Stimulated activated CD4-positive, alpha-beta T cell treated with anti-CD3 and anti-CD28 coated beads, Interleukin-4, amount 100 ng/mL, for 48 hours (primary cell): ENCODE results near the gene UGT1A1.

Source experiments
- DNase-seq, 2 donors: peaks; one replicate each; pipeline ENCODE4 v3.0.0-alpha.2; 2020; ENCODE audit warnings: low read depth in 2 of 2

The UGT1A1 gene

DNA sequence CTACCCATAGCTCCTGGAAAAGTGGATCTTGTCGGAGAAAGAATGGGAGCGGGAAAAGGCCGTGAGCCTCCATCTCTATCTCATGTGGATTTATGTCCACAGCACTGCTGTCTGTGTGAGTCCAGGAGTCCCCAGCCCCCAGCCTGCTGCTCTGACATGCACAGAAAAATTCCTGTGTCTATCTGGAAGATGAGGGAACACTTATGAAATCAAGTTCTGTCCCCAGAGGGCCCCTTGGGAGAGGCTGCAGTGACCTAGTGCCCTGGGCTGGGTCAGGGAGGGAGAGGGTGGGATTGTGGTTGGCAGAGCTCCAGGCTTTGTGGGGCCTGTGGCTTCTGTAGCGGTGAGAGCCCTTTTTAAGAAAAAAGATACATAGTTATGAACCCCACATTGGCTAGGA is 56.7 kb downstream of the UGT1A1 start:
- DNase-seq = no peak

DNA sequence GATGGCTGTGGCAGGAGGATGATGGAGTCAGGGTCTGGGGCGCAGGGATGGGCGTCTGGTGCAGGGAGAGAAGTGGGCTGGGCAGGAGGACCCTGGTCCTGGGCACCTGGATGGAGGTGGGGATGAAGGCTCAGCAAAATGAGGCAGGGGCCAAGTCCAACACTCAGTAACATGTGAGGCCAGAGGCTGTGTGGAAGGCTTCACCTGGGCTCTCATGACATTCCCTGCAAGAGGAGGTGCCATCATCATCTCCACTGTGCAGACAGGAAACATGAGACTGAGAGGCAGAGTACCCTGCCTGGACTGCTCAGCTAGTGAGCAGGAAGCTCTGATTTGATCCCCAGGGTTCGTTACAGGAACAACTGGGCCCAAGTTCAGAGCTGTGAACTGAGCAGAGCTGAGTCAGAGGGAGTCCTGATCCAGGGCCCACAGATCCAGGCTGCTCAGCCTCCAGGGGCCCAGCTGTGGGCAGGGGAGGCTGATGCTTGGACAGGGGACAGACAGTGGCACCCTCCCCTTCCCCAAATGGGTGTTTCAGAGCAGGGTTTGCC is 57.4 kb downstream of the UGT1A1 start:
- DNase-seq = no peak

DNA sequence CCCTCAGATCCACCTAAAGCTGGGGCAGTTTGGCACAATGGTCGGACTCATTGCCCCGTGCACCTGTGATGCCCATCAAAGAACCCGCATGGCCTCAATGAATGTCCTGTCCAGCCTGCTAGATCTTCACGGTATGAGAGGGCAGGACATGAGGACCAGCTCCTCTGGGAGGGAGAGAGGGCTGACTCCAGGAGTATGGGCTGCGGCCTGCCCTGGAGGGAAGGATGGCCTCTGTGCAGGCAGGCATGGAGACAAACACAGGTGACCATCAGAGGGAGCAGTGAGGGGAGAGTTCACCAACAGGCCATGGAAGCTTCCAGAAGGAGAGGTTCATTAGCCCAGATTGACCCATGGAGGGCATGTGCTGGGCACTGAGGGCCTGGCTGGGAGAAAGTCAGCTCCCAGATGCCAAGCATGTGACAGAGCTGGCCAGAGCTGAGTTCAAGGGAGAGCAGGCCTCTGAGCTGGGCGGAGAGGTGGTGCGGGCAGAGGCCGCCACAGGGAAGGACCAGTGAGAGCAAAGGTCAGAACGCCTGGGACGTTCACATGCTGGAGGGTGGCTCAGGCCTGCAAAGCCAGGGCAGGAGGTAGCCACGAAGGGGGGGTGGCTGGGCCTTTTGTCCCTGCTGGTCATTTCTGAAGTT is 58.0 kb downstream of the UGT1A1 start:
- DNase-seq = no peak

DNA sequence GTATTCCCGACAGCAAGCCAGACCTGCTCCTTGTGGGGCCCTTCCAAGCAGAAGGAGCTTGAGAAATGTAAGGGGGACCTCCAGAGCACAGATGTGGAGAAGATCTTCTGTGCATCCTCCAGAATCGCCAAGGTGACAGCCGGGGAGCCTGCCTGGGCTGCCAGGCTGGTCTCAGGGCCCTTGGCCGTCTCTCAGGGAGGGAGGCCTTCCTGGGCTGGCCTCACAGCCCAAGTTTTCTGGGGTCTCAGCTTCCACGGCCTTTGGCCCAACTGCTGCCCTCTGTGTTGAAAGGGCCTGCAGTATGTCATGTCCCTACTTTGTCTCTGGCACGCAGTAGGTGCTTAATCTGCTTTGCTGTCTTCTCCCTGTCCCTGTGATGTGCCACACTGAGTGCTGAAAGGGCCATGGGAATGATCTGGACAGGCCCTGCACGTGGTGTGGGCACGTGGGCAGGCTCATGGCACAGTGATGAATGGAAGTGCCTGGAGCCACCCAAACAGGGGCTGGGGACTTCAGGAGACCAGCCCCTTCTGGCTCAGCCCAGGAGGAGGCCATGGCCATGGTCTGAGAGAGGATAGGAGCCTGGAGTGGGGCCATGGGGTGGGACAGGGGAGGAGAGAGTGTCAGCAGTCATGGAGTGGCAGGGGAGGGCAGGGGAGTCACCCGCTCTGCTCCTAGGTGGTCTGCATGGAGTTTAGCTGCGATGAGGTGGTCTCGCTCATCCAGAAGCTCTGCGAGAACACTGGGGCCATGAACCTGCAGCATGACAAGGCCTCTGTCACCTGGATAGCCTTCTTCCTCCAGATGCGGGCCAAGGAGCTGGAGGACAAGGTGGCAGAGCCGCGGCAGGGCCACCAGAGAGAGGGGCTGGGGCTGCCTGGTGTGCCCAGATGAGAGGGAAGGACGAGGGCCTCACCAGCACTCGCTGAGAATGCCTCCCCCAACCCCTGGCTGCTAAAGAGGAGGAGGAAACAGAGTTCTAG is 58.9 kb downstream of the UGT1A1 start:
- DNase-seq = no peak

DNA sequence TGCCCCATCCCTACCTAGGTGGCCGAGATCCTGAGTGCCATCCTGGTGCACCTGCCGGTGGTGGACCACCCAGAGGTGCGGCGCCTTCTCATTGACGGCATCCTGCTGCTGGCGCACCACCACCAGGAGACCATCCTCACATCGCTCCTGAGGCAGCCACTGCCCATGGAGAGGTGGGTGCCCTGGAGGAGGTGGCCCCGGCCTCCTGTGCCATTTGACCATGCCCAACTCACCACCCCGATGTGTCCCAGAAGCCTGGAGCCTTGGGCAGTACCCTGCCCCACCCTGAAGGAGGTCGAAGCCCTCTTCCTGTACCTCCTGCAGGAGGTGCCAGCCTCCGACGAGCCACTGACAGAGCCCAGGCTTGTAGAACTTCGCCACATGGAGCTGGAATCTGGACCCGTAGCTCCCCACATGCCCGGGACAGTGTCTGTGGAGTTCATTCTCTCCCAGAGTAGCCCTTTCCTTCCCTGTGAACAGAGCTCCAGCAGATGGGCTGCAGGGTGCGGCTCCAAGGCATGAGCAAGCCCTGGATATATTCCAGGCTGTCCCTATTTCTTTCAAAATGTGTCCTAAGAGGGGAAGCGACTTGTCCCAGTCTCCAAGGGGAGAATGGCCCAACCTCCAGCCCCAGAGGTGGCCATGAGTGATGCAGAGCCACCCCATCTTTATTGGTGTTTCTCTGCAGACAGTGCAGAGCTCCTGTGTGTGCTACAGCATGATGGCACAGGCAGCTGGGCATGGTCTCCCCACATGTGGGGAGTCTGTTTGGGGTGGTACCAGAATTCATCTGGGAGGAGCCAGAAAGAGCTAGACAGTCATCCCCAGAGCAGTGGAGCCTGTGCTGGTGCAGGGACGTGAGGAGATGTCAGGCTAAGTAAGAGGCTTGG is 60.1 kb downstream of the UGT1A1 start:
- DNase-seq = no peak

DNA sequence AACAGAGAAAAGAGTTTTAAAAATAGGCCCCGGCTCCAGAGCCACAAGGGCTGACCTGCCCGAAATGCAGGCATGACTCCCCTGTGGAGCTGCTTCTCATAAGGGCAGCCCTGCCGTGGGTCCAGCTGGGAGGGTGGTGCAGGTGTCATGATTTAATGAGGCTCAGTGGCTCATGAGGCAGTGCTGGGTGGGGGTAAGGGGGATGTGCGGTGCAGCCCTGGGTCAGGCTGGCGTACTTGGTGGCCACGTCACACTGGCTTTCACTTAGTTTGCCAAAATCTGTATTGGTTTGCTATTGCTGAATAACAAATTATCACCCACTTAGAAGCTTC is 60.7 kb downstream of the UGT1A1 start:
- no peak for DNase-seq

DNA sequence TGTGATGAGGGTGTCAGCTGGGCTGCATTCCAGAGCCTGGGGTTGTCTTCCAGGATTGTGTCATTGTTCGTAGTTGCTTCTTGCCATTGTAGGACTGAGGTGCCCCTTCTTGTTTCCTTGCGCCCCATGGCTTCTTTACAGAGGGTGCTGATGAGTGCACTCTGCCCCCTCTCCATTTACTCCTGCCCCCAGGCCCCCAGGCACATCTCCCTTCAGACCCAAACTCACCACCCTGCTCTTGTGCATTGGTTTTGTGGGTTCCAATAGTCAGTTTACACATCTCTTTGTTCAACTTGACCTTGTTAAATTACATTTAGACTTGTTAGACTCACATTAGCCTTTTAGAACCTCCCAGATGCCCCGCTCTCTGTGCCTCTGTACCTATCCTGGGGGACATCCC is 61.1 kb downstream of the UGT1A1 start:
- no peak for DNase-seq

DNA sequence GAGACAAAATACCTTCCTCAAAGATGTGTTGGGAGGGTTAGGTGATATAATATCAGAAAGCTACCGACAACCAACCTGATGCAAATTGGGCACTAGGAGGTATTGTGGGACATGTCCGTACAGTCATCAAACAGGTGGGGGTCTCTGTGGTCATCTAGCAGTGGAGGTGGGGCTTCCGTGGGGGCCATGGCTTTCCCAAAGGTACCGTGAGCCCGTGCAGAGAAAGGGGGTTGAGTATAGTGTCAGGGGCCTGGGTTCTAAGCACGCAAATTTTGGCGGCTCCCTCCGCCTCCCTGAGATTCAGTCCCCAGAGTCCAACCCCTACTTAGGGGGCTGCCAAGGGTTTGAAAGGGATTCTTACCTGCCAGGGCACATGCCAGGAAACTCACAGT is 61.6 kb downstream of the UGT1A1 start:
- no peak for DNase-seq

DNA sequence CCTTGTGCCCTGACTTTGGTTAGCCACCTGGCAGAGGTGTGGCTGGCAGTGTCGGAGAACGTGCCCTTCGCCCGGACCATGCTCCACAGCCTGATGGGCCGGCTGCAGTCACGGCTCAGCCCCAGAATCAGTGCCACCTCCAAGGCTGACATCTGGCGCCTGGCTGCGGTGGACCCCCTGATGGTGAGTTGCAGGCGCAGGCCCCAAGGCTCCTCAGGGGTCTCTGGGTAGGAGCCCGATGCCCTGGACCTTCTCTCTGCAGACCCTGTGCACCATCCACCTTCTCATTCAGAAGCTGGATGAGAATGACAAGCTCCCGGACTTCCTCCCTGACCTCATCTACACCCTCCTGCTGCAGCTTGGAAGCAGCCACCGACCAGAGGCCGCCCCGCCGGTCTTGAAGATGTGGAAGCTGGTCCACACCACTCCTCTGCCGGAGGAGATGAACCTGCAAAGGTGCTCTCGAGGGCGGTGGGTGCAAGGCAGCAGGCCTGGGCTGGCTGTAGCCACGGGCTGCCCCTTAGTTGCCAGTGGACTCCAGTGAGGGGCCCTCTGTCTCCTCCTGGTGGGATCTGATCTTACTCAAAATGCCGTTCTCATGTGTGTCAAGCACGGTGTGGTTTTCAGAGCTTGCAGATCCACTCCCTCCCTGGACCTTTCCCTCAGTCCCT is 62.2 kb downstream of the UGT1A1 start:
- DNase-seq = no peak
